DMS53 (cell line): Measurements from ENCODE around the gene KCNIP4.

Source experiments
- DNase-seq: peaks from one replicate; lab custom pipeline; 2025; lab: John Stamatoyannopoulos, UW

KCNIP4 gene

GRCh38 chr4:21688596-21689265 lies 259.8 kb downstream of the KCNIP4 start:
- DNase-seq, result no peak

DNA sequence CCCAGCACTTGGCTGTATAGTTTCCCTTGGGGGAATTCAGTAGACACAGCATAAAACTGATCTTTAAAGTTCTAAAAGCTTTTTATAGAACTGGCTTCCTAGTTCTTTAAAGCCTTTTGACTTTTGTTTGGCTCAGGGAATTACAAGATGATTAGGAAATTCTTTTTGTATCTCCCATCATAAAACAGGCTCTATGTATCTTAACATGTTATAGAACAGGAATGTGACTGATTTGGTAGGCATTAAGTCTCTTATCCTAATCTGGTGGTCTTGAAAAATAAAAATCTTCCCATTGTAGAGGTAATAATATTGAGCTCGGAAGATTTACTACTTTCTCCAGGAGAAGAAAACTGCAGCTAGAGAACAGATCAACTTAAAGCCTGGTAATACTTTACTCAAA lies 262.7 kb downstream of the KCNIP4 start:
- DNase-seq, result no peak

- no peak for DNase-seq
Observed at GRCh38 chr4:21680326-21680898, 268.2 kb downstream of the KCNIP4 start.

- no peak for DNase-seq
Observed at GRCh38 chr4:21678711-21679110, 269.9 kb downstream of the KCNIP4 start.

GRCh38 chr4:21677173-21677572 lies 271.4 kb downstream of the KCNIP4 start:
- DNase-seq, result no peak

DNA sequence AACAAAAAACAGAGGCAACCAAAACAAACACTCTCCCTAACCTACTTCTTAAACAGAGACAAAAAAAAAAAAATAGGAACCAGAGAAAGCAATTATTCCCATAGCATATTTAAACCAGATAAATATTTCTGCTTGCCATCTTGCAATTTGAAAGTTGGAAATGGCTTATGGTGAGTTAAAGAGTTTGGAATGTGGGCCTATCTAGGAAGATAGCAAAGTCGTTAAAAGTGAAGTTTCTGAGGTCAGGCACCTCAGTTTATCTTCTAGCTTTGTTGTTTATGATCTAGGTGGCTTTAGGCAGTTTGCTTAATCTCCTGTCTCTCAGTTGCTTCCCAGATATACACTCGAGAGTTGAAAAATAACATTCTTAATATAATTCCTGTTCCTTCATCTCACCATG lies 284.2 kb downstream of the KCNIP4 start:
- no peak for DNase-seq

GRCh38 chr4:21656832-21657231 lies 291.7 kb downstream of the KCNIP4 start:
- peak; percentile 28 for DNase-seq

GRCh38 chr4:21655031-21655430 lies 293.5 kb downstream of the KCNIP4 start:
- no peak for DNase-seq

- no peak for DNase-seq
Observed at GRCh38 chr4:21652508-21653231, 295.9 kb downstream of the KCNIP4 start.

DNA sequence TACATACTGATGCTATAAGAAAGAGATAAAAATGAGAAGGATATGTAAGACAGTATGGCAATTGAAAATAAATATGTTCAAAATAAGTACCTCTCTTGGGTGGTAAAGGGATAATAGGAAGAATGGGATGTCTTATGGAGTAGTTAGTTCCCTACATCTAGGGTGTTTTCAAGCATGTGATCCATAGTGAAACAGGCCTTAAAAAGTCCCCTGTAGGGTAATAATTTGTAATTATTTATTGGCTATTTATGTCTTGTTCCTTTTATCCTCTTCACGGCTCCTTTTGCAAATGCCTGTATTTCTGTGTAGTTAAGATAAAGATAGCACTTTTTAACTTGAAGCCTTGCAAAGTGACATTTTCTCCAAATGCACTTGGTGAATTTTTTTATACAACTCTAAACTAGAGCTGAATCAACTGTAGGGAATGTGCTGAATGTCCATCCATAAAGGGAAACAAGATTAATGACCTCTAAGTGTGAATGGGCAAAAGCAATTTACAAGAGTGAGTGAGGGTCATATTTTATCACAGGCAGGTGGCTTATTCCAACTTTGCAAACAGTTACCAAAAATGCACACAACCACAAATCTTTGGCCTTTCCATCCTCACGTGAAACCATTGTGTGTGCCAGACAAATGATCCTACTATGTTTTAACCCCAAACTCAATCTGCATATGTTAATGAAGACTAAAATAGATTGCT lies 299.0 kb downstream of the KCNIP4 start:
- no peak for DNase-seq

DNA sequence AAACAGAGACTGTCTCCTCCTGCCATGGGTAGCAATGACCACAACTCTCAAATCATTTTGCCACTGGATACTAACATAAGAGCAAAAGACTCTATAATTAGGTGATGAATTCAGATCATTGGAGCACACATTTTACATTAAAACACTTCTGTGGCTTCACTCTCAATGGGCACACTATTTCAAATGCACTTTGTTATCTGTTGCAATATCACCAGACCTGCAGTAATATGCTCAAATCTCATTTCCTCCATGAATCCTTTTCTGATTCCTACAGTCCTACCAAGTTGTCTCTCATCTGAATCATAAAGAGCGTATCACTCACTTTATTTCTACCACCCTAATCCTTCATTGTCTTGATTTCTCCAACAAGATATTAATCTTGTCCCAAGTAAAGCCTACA lies 302.8 kb downstream of the KCNIP4 start:
- DNase-seq, result no peak

DNA sequence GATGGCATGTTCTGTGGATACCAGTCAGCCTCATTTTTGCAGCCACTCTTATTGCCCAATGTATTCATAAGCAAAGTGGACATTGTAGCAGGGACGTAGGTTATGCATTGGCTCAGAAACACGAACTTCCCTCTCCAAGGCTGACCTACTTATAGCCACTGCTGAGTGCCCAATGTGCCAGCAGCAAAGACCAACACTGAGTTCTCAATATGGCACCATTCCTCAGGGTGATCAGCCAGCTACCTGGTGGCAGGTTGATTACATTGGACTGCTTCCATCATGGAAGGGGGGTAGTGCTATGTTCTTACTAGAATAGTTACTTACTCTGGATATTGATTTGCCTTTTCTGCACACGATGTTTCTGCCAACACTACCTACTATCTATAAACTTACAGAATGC lies 306.9 kb downstream of the KCNIP4 start:
- no peak for DNase-seq

- no peak for DNase-seq
Observed at GRCh38 chr4:21638171-21638725, 310.3 kb downstream of the KCNIP4 start.

GRCh38 chr4:21628916-21629610 lies 319.5 kb downstream of the KCNIP4 start:
- no peak for DNase-seq

DNA sequence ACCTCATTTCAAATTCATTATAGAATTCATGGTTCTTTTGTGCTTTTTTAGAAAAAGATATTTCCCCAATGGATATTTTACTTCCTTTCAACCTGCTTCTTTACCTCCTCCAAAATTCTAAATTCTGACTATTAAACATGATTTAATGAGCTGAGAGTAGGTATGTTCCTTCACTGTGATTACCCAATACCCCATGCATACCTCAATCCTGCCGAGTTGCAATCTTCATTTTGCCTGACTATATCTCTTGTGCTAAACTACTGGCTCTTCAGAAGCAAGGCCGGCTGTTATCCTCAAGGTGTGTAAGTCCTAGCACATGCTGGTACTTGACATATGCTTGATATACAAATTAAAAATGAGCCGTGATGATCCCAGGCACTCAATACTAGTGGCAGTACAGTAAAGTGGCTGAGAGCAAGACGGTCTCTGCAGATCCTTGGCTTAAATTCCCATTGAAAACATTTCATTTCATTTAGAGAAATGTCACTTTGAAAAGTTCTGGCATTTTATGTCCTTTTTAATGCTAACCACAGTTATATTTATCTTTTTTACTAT lies 320.4 kb downstream of the KCNIP4 start:
- no peak for DNase-seq

DNA sequence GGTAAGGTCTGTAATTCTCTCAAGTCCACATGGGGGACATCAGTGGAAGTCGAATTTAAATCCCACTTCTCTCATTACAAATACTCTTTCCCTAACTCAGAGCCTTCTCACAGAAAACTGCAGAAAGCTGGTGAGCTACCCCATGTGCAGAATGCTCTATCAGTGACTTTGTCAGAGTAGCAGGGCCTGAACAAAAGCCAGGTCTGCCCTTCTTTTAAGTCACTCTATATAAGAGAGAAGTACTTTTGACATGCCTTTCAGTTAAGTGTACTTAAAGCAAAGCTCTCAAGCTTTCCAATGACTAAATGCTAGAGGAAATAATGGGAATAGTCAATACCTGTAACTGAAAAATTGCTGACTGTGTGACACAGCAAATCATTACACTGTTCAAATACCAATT lies 323.1 kb downstream of the KCNIP4 start:
- DNase-seq, result peak; percentile 14

- DNase-seq, result no peak
Observed at GRCh38 chr4:21605006-21605405, 343.6 kb downstream of the KCNIP4 start.

GRCh38 chr4:21596521-21596920 lies 352.1 kb downstream of the KCNIP4 start:
- DNase-seq, result no peak

DNA sequence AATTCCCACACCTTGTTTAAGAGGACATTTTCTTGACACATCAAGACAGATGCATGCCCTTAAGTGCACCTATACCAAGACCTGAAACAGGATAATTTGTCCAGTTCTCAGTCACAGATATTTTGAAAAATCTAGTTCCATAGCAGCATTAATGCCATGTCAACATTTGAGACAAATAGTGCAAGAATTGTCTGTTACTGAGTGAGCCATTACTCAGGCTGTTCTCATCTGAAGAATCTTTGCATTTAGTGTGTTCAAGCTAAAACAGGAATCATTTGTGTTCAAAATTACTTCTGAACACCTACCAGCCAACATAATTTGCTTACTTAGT lies 354.9 kb downstream of the KCNIP4 start:
- DNase-seq, result no peak

- DNase-seq, result no peak
Observed at GRCh38 chr4:21592970-21593670, 355.5 kb downstream of the KCNIP4 start.

DNA sequence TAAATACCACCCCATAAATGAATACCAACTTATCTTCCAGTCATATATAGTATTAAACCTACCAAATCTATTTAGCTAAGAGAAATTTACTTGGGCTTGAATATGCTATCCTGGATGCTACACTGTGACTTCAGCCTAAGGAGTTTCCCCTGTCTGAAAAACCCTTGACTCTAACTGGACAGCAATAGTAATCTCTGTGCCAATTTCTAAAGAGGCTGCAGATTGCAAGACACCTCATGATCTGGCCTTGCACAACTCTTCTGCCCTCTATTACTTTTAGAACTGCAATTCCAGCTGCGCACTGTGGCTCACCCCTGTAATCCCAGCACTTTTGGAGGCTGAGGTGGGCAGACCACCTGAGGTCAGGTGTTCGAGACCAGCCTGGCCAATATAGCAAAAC lies 371.5 kb downstream of the KCNIP4 start:
- DNase-seq, result no peak
